Nephron progenitor cell (in vitro differentiated cells): Measurements from ENCODE around the gene TSPAN10.
A peak's percentile ranks its signal among the peaks of the same experiment; 100 is the strongest.

ENCODE experiments used
- DNase-seq: peaks from one replicate; pipeline ENCODE4 v3.0.0; 2021
- H3K27ac Mint-ChIP-seq: 2 replicates; pipeline ENCODE4 v1.8.0; 2021; ENCODE audit warnings: mild to moderate bottlenecking, moderate library complexity, mixed read lengths
- H3K27me3 Mint-ChIP-seq: 2 replicates; pipeline ENCODE4 v1.8.0; 2021; ENCODE audit warnings: mild to moderate bottlenecking, low read depth, mixed read lengths; ENCODE audit not compliant: poor library complexity
- H3K36me3 Mint-ChIP-seq: 2 replicates; pipeline ENCODE4 v1.8.0; 2021; ENCODE audit warnings: low read depth, mixed read lengths
- H3K4me1 Mint-ChIP-seq: 2 replicates; pipeline ENCODE4 v1.8.0; 2021; ENCODE audit warnings: mixed read lengths
- H3K4me3 Mint-ChIP-seq: 2 replicates; pipeline ENCODE4 v1.8.0; 2021; ENCODE audit warnings: mild to moderate bottlenecking, moderate library complexity, mixed read lengths
- H3K9me3 Mint-ChIP-seq: 2 replicates; pipeline ENCODE4 v1.8.0; 2021; ENCODE audit warnings: mild to moderate bottlenecking, moderate library complexity, mixed read lengths
- TF ChIP-seq, protein P1 (sequence below): fragments of 200-600 bp; sonication (generic); IDR thresholded peaks from 2 replicates; pipeline ENCODE4 v1.5.0; 2021; ENCODE audit warnings: antibody characterized with exemption

Gene TSPAN10

DNA sequence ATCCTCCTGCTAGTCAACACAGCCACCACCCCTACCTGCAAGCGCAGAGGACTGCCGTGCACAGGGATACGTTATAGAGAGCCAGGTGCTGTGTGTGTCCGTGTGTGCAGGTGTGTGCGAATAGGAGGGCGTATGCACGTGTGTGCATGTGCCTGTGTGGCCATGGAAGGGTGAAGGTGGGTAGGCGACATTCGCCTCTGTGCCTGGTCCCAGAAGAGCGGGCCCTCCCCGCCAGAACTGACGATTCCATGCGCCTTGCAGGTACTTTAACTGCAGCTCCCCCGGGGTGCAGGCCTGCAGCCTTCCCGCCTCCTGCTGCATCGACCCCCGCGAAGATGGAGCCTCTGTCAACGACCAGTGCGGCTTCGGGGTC is 10.6 kb downstream of the TSPAN10 start:
- H3K27me3 Mint-ChIP-seq = peaks cover 18% of the 10 kb centered on the region
- no peak overlapping the region for H3K27ac Mint-ChIP-seq
- H3K4me3 Mint-ChIP-seq = no peak overlapping the region
- no peak for DNase-seq
- H3K36me3 Mint-ChIP-seq = no peaks in the 10 kb centered on the region
- H3K9me3 Mint-ChIP-seq = peaks cover 11% of the 10 kb centered on the region
- TF ChIP-seq, protein P1, sequence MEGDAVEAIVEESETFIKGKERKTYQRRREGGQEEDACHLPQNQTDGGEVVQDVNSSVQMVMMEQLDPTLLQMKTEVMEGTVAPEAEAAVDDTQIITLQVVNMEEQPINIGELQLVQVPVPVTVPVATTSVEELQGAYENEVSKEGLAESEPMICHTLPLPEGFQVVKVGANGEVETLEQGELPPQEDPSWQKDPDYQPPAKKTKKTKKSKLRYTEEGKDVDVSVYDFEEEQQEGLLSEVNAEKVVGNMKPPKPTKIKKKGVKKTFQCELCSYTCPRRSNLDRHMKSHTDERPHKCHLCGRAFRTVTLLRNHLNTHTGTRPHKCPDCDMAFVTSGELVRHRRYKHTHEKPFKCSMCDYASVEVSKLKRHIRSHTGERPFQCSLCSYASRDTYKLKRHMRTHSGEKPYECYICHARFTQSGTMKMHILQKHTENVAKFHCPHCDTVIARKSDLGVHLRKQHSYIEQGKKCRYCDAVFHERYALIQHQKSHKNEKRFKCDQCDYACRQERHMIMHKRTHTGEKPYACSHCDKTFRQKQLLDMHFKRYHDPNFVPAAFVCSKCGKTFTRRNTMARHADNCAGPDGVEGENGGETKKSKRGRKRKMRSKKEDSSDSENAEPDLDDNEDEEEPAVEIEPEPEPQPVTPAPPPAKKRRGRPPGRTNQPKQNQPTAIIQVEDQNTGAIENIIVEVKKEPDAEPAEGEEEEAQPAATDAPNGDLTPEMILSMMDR = no peak
- peaks cover 6% of the 10 kb centered on the region for H3K4me1 Mint-ChIP-seq

DNA sequence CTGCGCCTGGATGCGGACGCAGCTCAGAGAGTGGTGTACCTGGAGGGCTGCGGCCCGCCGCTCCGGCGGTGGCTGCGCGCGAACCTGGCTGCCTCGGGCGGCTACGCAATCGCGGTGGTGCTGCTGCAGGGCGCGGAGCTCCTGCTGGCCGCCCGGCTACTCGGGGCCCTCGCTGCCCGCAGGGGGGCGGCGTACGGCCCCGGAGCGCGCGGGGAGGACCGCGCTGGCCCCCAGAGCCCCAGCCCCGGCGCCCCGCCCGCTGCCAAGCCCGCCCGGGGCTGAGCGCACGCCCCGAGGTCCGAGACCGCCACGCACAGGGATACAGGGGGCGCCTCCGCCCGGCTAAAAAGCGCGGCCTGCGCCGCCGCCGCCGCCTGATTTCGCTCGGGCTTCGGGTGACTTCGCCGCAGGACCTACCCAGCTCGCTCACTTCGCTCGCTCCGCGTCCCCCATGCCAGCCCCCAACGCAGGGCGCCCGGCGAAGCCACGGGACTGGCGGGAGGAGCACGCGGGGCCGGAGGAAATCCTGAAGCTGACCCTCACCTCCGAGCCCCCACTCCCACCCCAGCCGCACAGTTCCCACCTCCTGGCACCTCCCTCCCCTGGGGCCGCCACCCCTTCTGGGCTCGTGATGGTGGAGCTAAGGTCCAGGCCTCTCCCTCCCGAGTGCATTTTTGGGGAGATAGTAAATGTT is 11.2 kb downstream of the TSPAN10 start:
- no peak for DNase-seq
- peaks cover 18% of the 10 kb centered on the region for H3K27me3 Mint-ChIP-seq
- TF ChIP-seq, protein P1 = no peak
- no peak overlapping the region for H3K27ac Mint-ChIP-seq
- no peaks in the 10 kb centered on the region for H3K36me3 Mint-ChIP-seq
- peaks cover 11% of the 10 kb centered on the region for H3K9me3 Mint-ChIP-seq
- H3K4me3 Mint-ChIP-seq = no peak overlapping the region
- peaks cover 12% of the 10 kb centered on the region for H3K4me1 Mint-ChIP-seq

DNA sequence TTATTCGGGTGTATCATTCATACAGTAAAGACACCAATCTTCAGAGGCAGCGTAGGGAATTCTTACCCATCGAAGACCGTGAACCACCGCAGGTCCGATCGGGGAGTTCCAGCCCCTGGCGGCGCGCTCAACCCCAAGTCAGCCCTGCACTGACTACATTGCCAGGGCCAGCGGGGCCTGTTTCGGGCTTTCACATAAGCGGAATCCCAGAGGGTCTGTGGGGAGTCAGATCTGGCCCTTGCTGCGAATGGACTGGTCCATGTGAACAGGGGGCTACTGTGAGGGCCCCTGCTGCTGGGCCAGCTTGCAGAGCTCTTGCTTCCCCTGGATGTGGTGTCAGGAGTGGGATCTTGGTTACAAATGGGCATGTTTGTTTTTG is 11.7 kb downstream of the TSPAN10 start:
- Mint-ChIP-seq H3K27ac (no peak overlapping the region), H3K4me1 (peaks cover 17% of the 10 kb centered on the region), H3K27me3 (peaks cover 18% of the 10 kb centered on the region), H3K36me3 (no peaks in the 10 kb centered on the region), H3K4me3 (no peak overlapping the region), H3K9me3 (peaks cover 11% of the 10 kb centered on the region)
- DNase-seq = no peak
- TF ChIP-seq, protein P1 = no peak

DNA sequence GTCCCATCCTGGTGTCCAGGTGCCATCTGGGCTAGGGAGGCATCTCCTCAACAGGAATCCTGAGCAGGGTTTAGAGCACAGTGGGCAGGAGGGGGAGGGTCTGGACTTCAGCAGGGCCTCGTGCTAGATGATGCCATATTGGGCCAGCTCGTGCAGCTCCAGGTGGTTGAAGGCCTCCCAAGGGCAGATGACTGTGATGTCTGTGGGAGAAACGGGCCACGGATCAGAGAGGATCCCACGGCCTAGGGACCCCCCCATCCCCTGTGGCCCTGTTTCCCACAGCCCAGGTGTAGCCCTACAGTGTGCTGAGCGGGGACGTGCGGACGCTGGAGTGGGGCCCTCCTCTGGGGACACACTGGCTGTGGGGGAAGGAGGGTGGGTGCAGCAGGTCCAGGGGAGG is 14.0 kb downstream of the TSPAN10 start:
- no peak overlapping the region for H3K27ac Mint-ChIP-seq
- H3K4me3 Mint-ChIP-seq = no peak overlapping the region
- TF ChIP-seq, protein P1 = no peak
- H3K36me3 Mint-ChIP-seq = no peaks in the 10 kb centered on the region
- no peak for DNase-seq
- H3K9me3 Mint-ChIP-seq = peaks cover 11% of the 10 kb centered on the region
- peaks cover 18% of the 10 kb centered on the region for H3K27me3 Mint-ChIP-seq
- H3K4me1 Mint-ChIP-seq = peaks cover 24% of the 10 kb centered on the region

DNA sequence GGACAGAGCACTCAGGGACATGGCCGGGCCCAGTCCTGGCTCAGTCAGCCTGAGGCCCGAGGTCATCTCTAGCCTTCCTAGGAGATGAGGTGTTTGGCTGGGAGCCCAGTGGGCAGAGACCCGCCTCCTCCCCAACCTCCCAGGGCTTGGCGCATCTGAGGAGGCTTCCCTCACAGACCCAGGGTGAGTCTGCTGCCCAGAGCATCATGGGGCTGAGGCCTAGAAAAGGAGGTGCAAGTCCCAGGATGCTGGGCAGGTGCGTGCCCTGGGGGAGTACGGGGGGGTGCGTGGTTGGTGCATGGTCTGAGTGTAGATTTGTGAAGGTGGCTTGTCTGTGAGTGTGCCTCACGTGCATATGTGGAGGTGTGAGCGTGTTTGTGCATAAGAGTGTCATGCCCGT is 14.7 kb downstream of the TSPAN10 start:
- H3K36me3 Mint-ChIP-seq = no peaks in the 10 kb centered on the region
- H3K9me3 Mint-ChIP-seq = peaks cover 11% of the 10 kb centered on the region
- no peak for DNase-seq
- peak overlapping the region; percentile 22 for H3K4me3 Mint-ChIP-seq
- H3K27ac Mint-ChIP-seq = no peak overlapping the region
- H3K4me1 Mint-ChIP-seq = peaks cover 24% of the 10 kb centered on the region
- TF ChIP-seq, protein P1 = no peak
- peaks cover 18% of the 10 kb centered on the region for H3K27me3 Mint-ChIP-seq
